ENCODE data around the gene ZNF586.
"Not testable (repeated sequence)": the region's sequence is repeated elsewhere in the genome, so short reads cannot be mapped to it uniquely, and the experiment has no call there.

Gene ZNF586

GRCh38 chr19:57800696-57801095, 31.2 kb downstream of the ZNF586 start:
- H3K4me3 ChIP-seq (ENCODE audit: low read depth, low read length), result no peak overlapping the region
- TF ChIP-seq CTCF (IDR thresholded peaks at IDR 0.05; ENCODE audit: low read depth, low read length, missing control alignments), result no peak
- DNase-seq (ENCODE audit: low read depth), result no peak

- no peak for TF ChIP-seq CTCF (IDR thresholded peaks at IDR 0.05; ENCODE audit: low read depth, low read length, missing control alignments)
- DNase-seq (ENCODE audit: low read depth), result no peak
- H3K4me3 ChIP-seq (ENCODE audit: low read depth, low read length), result no peak overlapping the region
These were observed 32.8 kb downstream of the ZNF586 start for GRCh38 chr19:57802269-57802668.

- no peak for DNase-seq (ENCODE audit: low read depth)
- no peak for TF ChIP-seq CTCF (IDR thresholded peaks at IDR 0.05; ENCODE audit: low read depth, low read length, missing control alignments)
- H3K4me3 ChIP-seq (ENCODE audit: low read depth, low read length), result no peak overlapping the region
These were observed 33.8 kb downstream of the ZNF586 start for GRCh38 chr19:57803265-57803593.

GRCh38 chr19:57803594-57804325, 34.3 kb downstream of the ZNF586 start:
- DNase-seq (ENCODE audit: low read depth), result no peak

GRCh38 chr19:57807541-57807940, 38.1 kb downstream of the ZNF586 start:
- no peak overlapping the region for H3K4me3 ChIP-seq (ENCODE audit: low read depth, low read length)
- DNase-seq (ENCODE audit: low read depth), result no peak
- TF ChIP-seq CTCF (IDR thresholded peaks at IDR 0.05; ENCODE audit: low read depth, low read length, missing control alignments), result no peak

More at GRCh38 chr19:57803594-57804325, 34.3 kb downstream of the ZNF586 start:
- no peak for TF ChIP-seq CTCF (IDR thresholded peaks at IDR 0.05; ENCODE audit: low read depth, low read length, missing control alignments)
- no peak overlapping the region for H3K4me3 ChIP-seq (ENCODE audit: low read depth, low read length)

- H3K4me3 ChIP-seq (ENCODE audit: low read depth, low read length); DNase-seq (ENCODE audit: low read depth): not testable (repeated sequence)
These were observed 41.2 kb downstream of the ZNF586 start for GRCh38 chr19:57810410-57811295.

- no peak for DNase-seq (ENCODE audit: low read depth)
- no peak for TF ChIP-seq CTCF (IDR thresholded peaks at IDR 0.05; ENCODE audit: low read depth, low read length, missing control alignments)
- H3K4me3 ChIP-seq (ENCODE audit: low read depth, low read length), result no peak overlapping the region
These were observed 42.8 kb downstream of the ZNF586 start for GRCh38 chr19:57812226-57812625.

GRCh38 chr19:57812975-57813820, 43.7 kb downstream of the ZNF586 start:
- H3K4me3 ChIP-seq (ENCODE audit: low read depth, low read length); DNase-seq (ENCODE audit: low read depth): not testable (repeated sequence)
